HG03039 (cell line): ENCODE results near the gene NFATC3.

ENCODE experiments used
- ATAC-seq: cut with Tn5 transposase; IDR thresholded peaks from one replicate; pipeline ENCODE4 v1.9.1; 2021; ENCODE audit warnings: mild to moderate bottlenecking, moderate library complexity; ENCODE audit not compliant: unreplicated experiment

NFATC3 gene

DNA sequence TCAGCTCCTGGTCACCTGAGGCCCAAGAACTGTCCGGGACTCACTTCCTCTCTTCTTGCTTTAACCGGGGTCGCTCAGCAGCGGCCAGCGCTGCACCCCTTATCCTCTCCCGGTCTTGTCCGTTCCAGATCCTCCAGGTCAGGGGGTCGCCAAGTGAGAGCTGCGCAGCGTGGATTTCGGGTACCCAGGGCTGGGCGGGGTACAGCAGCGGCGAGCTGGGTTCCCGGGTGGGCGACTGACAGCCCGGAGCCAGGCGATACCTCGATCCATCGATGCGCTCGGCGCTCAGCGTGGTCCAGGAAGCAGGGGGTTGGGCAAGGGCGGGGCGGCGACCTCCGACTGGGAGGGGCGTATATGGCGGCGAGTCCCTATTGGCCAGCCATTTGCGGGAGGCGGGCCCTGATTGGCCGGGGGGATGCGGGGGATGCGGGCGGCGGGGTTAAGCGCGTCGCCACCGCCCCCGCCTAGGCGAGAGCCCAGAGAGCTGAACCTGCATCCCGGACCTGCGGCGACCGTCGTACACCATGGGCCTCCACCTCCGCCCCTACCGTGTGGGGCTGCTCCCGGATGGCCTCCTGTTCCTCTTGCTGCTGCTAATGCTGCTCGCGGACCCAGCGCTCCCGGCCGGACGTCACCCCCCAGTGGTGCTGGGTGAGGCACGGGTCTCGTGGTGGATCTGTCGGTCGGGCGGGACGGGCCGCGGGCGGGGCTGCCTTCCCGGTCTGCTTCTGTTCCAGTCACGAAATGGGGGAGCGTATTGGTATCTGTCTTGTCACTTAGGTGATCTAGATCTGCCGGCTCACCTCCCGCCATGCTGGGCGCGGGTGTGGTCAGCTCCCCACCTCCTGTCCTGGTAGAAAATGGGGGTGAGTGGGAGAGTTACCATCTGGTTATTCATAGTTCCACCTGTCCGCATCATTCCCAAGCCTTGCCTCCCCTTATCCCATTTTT is 160.0 kb downstream of the NFATC3 start, which contains the start of gene PLA2G15:
PLA2G15 (plus strand) TSS at position 471 of the 951 bp plus-strand sequence; CDS start at position 525, 54 bp downstream.
- peak; percentile 86 for ATAC-seq

GRCh38 chr16:68246121-68246520 is 161.0 kb downstream of the NFATC3 start:
- no peak for ATAC-seq

GRCh38 chr16:68246666-68247065 is 161.5 kb downstream of the NFATC3 start:
- ATAC-seq = no peak

- no peak for ATAC-seq
These were observed 162.2 kb downstream of the NFATC3 start for GRCh38 chr16:68247400-68247799.

GRCh38 chr16:68247932-68248331 is 162.8 kb downstream of the NFATC3 start:
- ATAC-seq = no peak

DNA sequence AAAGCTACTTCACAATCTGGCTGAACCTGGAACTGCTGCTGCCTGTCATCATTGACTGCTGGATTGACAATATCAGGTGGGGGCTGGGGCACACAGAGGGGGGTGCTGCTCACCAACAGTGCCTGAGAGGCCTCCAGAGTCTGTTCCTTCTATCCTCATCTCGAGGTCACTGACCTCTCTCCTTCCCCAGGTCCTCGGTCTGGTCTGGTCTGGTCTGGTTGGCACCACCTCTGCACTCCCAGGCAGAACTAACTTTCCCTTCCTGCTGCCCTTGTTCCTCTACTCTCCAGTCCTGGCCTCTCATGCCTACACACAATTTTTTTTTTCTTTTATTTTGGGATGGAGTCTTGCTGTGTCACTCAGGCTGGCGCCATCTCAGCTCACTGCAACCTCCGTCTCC is 164.2 kb downstream of the NFATC3 start:
- ATAC-seq = no peak

DNA sequence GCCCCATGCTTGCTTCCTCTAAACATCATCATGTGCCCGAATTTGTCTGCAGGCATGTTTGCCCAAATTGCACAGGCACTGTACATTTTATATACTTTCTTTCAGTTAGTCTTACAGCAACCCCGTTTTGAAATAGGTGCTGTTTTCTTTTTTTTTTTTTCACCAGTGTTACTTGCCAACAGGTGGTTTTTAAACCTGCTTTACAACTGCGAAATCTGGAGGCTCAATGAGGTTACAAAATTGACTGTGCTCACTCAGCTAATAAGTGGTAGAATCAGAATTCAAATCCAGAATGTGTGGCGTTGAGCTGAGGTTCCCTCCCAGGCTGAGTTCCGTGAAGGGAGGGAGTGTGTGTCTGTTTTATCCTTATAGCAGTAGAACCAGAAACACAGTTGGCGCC is 165.8 kb downstream of the NFATC3 start:
- ATAC-seq = no peak

DNA sequence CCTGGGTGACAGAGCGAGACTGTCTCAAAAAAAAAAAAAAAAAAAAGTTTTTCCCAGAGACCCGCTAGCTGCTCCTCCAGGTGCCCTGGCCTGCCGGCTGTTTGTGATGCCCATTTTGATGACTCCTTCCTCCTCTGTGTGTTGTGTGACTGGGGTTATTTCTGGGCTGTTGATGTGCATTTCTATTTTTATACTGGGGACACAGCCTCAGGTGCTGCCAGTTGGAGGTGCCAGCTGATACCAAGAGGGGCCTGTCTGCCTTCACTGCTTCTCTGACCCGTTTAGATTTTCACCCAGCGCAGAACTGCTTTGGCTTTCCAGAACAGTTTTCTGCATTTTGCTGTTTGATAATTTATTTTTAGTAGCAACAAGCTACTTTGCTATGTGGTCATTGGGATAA is 166.7 kb downstream of the NFATC3 start:
- ATAC-seq = no peak

GRCh38 chr16:68252383-68252782 is 167.2 kb downstream of the NFATC3 start:
- no peak for ATAC-seq

GRCh38 chr16:68253721-68254120 is 168.6 kb downstream of the NFATC3 start:
- ATAC-seq = no peak

DNA sequence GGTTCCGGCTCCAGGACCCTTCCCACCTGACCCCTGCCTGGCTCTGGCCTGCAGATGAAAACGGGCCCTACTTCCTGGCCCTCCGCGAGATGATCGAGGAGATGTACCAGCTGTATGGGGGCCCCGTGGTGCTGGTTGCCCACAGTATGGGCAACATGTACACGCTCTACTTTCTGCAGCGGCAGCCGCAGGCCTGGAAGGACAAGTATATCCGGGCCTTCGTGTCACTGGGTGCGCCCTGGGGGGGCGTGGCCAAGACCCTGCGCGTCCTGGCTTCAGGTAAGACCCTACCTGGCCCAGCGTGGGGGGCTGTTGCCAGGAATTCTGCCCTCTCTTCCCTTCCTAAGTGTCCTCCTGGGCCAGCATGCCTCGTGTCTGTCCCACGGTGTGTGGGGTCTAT is 170.5 kb downstream of the NFATC3 start:
- ATAC-seq = no peak

GRCh38 chr16:68257251-68257905 is 172.2 kb downstream of the NFATC3 start:
- no peak for ATAC-seq

DNA sequence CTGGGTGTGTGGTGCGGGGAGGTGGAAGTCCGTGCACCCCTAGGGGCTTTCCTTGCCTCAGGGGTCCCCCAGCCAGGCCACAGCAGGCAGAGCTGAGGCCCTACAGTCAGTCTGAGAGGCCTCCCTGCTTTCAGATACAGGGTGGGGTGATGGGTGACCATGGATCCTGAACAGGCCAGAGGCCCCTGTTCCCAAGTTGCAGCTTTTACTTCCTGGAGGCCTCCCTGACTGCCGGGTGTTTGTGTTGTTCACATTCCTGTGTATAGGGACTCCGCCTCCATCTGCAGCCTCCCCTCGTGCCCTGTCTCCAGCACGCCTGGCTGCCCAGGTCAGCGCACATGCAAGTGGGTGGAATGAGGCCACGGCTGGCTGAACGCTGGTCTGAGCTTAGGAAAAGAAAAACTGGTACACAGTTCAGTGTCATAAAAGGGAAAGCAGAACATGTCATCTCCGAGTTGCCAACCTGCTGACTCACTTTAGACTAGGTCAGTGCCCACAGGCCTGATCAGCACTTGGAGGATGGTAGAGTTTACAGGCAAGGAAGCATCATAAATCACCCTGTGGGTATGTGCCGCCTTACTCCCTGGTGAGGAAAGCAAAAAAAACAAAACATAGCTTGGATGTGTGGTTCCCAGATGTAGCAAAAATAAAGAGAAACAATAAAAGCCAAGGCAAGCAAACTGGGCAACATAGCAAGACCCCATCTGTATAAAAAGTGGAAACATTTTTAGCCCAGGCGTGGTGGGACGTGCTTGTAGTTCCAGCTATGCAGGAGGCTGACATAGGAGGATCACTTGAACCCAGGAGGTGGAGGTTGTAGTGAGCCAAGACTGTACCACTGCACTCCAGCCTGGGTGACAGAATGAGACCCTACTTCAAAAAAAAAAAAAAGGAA is 173.0 kb downstream of the NFATC3 start:
- no peak for ATAC-seq

DNA sequence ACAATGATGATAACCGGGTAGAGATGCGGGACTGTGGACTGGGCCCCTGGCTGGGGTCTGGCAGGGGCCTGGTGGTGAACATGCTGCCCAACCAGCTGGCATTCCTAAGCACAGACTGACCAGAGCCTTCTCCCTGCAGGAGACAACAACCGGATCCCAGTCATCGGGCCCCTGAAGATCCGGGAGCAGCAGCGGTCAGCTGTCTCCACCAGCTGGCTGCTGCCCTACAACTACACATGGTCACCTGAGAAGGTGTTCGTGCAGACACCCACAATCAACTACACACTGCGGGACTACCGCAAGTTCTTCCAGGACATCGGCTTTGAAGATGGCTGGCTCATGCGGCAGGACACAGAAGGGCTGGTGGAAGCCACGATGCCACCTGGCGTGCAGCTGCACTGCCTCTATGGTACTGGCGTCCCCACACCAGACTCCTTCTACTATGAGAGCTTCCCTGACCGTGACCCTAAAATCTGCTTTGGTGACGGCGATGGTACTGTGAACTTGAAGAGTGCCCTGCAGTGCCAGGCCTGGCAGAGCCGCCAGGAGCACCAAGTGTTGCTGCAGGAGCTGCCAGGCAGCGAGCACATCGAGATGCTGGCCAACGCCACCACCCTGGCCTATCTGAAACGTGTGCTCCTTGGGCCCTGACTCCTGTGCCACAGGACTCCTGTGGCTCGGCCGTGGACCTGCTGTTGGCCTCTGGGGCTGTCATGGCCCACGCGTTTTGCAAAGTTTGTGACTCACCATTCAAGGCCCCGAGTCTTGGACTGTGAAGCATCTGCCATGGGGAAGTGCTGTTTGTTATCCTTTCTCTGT is 174.0 kb downstream of the NFATC3 start:
- no peak for ATAC-seq

GRCh38 chr16:68263559-68264127 is 178.5 kb downstream of the NFATC3 start:
- ATAC-seq = no peak

- ATAC-seq = peak; percentile 58
These were observed 179.2 kb downstream of the NFATC3 start, which contains the start of gene SLC7A6 for GRCh38 chr16:68264128-68265077. Gene SLC7A6 (plus strand): TSS chr16:68264526. CDS start chr16:68274727, 10,201 bp downstream.

- ATAC-seq = no peak
These were observed 180.1 kb downstream of the NFATC3 start for GRCh38 chr16:68265078-68265920.
